Kidney capillary endothelial cell (primary cell): Measurements from ENCODE around the gene DSE.

Source experiments
- DNase-seq: peaks from one replicate; pipeline ENCODE4 v3.0.0-alpha.2; 2018; ENCODE audit warnings: low spot score

The DSE gene

GRCh38 chr6:116482780-116483179 lies 112.0 kb downstream of the DSE start:
- DNase-seq = no peak

- no peak for DNase-seq
These were observed 112.9 kb downstream of the DSE start for GRCh38 chr6:116483616-116484015.

GRCh38 chr6:116485559-116486184 lies 114.9 kb downstream of the DSE start:
- peak; percentile 26 for DNase-seq

GRCh38 chr6:116491610-116492330 lies 121.0 kb downstream of the DSE start:
- no peak for DNase-seq

- peak; percentile 27 for DNase-seq
These were observed 121.8 kb downstream of the DSE start for GRCh38 chr6:116492331-116493067.
